GM23338 (cell line): ENCODE results near the gene ADAM15. TPM values are rescaled to one million over a fixed set of nuclear protein-coding genes. Genes with fewer than 3 reads are reported as not detected.

Source experiments
- ATAC-seq: fragments of 200-7000 bp; cut with Tn5 transposase; 3 replicates; pipeline ENCODE4 v1.9.1; 2020
- DNase-seq: peaks from one replicate; pipeline ENCODE4 v3.0.0-alpha.2; 2015; ENCODE audit warnings: low spot score
- H2AFZ ChIP-seq: fragments of 200-600 bp; sonication (generic); 2 replicates; pipeline ENCODE4 v1.8.0; 2016; ENCODE audit warnings: antibody characterized with exemption, mild to moderate bottlenecking, moderate library complexity
- H3F3A ChIP-seq: fragments of 200-600 bp; sonication (generic); replicated peaks from 2 replicates; pipeline ENCODE4 v1.8.0; 2017; ENCODE audit warnings: antibody characterized with exemption, mixed run types, low read depth
- H3K27ac ChIP-seq: fragments of 200-600 bp; sonication (generic); 2 replicates; pipeline ENCODE4 v1.6.1; 2016; ENCODE audit warnings: low read depth
- H3K27me3 ChIP-seq: fragments of 200-600 bp; sonication (generic); 2 replicates; pipeline ENCODE4 v1.8.0; 2016; ENCODE audit warnings: mild to moderate bottlenecking, mixed run types, moderate library complexity; ENCODE audit not compliant: insufficient read depth
- H3K36me3 ChIP-seq: fragments of 200-600 bp; sonication (generic); 2 replicates; pipeline ENCODE4 v1.8.0; 2016; ENCODE audit warnings: mild to moderate bottlenecking; ENCODE audit not compliant: insufficient read depth
- H3K4me1 ChIP-seq: fragments of 200-600 bp; sonication (generic); 2 replicates; pipeline ENCODE4 v1.8.0; 2016; ENCODE audit warnings: mild to moderate bottlenecking, moderate library complexity; ENCODE audit not compliant: insufficient read depth
- H3K4me2 ChIP-seq: fragments of 200-600 bp; sonication (generic); 2 replicates; pipeline ENCODE4 v1.7.1; 2017; ENCODE audit warnings: mixed run types
- H3K4me3 ChIP-seq: fragments of 200-600 bp; sonication (generic); 2 replicates; pipeline ENCODE4 v1.6.1; 2016; ENCODE audit warnings: mixed run types
- H3K79me2 ChIP-seq: fragments of 200-600 bp; sonication (generic); replicated peaks from 2 replicates; pipeline ENCODE4 v1.8.0; 2017; ENCODE audit warnings: mild to moderate bottlenecking; ENCODE audit not compliant: insufficient read depth
- H3K9me2 ChIP-seq: fragments of 200-600 bp; sonication (generic); 2 replicates; pipeline ENCODE4 v1.8.0; 2017; ENCODE audit not compliant: insufficient read depth
- H4K20me1 ChIP-seq: fragments of 200-600 bp; sonication (generic); replicated peaks from 2 replicates; pipeline ENCODE4 v1.8.0; 2017; ENCODE audit warnings: mild to moderate bottlenecking; ENCODE audit not compliant: insufficient read depth
- H3K27ac Mint-ChIP-seq: 2 replicates; pipeline ENCODE4 v1.8.0; 2020; ENCODE audit warnings: inconsistent platforms, mild to moderate bottlenecking, moderate library complexity, mixed read lengths
- H3K27me3 Mint-ChIP-seq: 3 replicates; pipeline ENCODE4 v1.8.0; 2022; ENCODE audit warnings: low read depth, mild to moderate bottlenecking, moderate library complexity, mixed read lengths, inconsistent platforms; ENCODE audit not compliant: insufficient read depth, poor library complexity
- H3K36me3 Mint-ChIP-seq: 3 replicates; pipeline ENCODE4 v1.8.0; 2021; ENCODE audit warnings: low read depth, mild to moderate bottlenecking, inconsistent platforms, moderate library complexity, mixed read lengths
- H3K4me1 Mint-ChIP-seq: 3 replicates; pipeline ENCODE4 v1.8.0; 2020; ENCODE audit warnings: mild to moderate bottlenecking, inconsistent platforms, mixed read lengths
- H3K4me3 Mint-ChIP-seq: 3 replicates; pipeline ENCODE4 v1.8.0; 2021; ENCODE audit warnings: moderate library complexity, mild to moderate bottlenecking, inconsistent platforms, mixed read lengths
- H3K9me3 Mint-ChIP-seq: 3 replicates; pipeline ENCODE4 v1.8.0; 2020; ENCODE audit warnings: moderate library complexity, mild to moderate bottlenecking, inconsistent platforms, mixed read lengths
- CREB1 ChIP-seq: fragments of 250-450 bp; sonication (Bioruptor Pico); IDR thresholded peaks from 2 replicates; pipeline ENCODE4 v1.5.0; 2020; ENCODE audit warnings: low read depth, mild to moderate bottlenecking, moderate library complexity
- ETS1 ChIP-seq: IDR thresholded peaks from 2 replicates; pipeline ENCODE4 v1.6.1; 2016; ENCODE audit warnings: antibody characterized with exemption
- EZH2 ChIP-seq: fragments of 200-600 bp; sonication (generic); IDR thresholded peaks from one replicate; pipeline ENCODE4 v1.8.0; 2017; ENCODE audit warnings: antibody characterized with exemption, mild to moderate bottlenecking, low read depth; ENCODE audit not compliant: unreplicated experiment
- NANOG ChIP-seq: IDR thresholded peaks from 2 replicates; pipeline ENCODE4 v1.6.1; 2016; ENCODE audit warnings: antibody characterized with exemption, borderline replicate concordance
- STAT1 ChIP-seq: IDR thresholded peaks from one replicate; pipeline ENCODE4 v1.6.1; 2016; ENCODE audit warnings: antibody characterized with exemption; ENCODE audit not compliant: unreplicated experiment
- ZNF331 ChIP-seq: fragments of 250-450 bp; sonication (Bioruptor Pico); IDR thresholded peaks from 2 replicates; pipeline ENCODE4 v1.5.0; 2020; ENCODE audit warnings: low read depth, mild to moderate bottlenecking, moderate library complexity
- ZNF462 ChIP-seq: fragments of 250-450 bp; sonication (Bioruptor Pico); IDR thresholded peaks from 2 replicates; pipeline ENCODE4 v1.5.0; 2020; ENCODE audit warnings: mild to moderate bottlenecking, moderate library complexity
- polyA plus RNA-seq: library from polyadenylated mRNA; unstranded; fragments of >200 nt; fragmentation: Nextera tagmentation; extraction: Ambion mirVana; gene quantifications from 2 replicates; pipeline ENCODE4 v1.2.1, GENCODE V29; 2016
- total RNA-seq: library from RNA; depleted of rRNA; stranded (reverse); fragments of >200 nt; shearing (Covaris generic); gene quantifications from 2 replicates; pipeline ENCODE4 v1.2.3, GENCODE V29; 2014

Gene ADAM15
- total and polyA plus RNA-seq, 2 experiments from 2014 or later, result 24.2 to 31.1 TPM

- Histone ChIP-seq H3F3A (0 out of 2 replicates have a peak, but pooled peaks cover 3% of the 10 kb centered on the region), H3K9me2 (no peaks in the 10 kb centered on the region), H3K27ac (no peak overlapping the region), H3K4me2 (no peak overlapping the region), H3K4me3 (no peak overlapping the region), H3K79me2 (no peaks in the 10 kb centered on the region), H3K27me3 (no peaks in the 10 kb centered on the region), H4K20me1 (no peaks in the 10 kb centered on the region), H3K4me1 (no peaks in the 10 kb centered on the region; the same call in 1 of the 2 replicates), H2AFZ (no peak overlapping the region), H3K36me3 (no peaks in the 10 kb centered on the region)
- no peak for DNase-seq
- H3K36me3 Mint-ChIP-seq, result no peaks in the 10 kb centered on the region
- H3K4me1 Mint-ChIP-seq, result 0 out of 3 replicates have a peak, but pooled peaks cover 2% of the 10 kb centered on the region
- peaks cover 4% of the 10 kb centered on the region for H3K27me3 Mint-ChIP-seq
- no peak for TF ChIP-seq ZNF331
- no peak for TF ChIP-seq CREB1 (CRISPR knock-in tag)
- TF ChIP-seq ZNF462 (CRISPR knock-in tag), result no peak
- no peak for TF ChIP-seq NANOG
- no peak overlapping the region for H3K27ac Mint-ChIP-seq
- no peaks in the 10 kb centered on the region for H3K9me3 Mint-ChIP-seq
- ATAC-seq, result no peak
- no peak overlapping the region for H3K4me3 Mint-ChIP-seq
These were observed 59.3 kb downstream of the ADAM15 start for GRCh38 chr1:155110381-155110780.

GRCh38 chr1:155110826-155111225 is 59.7 kb downstream of the ADAM15 start:
- no peaks in the 10 kb centered on the region; the same call in 1 of the 2 replicates for H3K4me1 ChIP-seq
- no peak overlapping the region for H2AFZ ChIP-seq
- H3K36me3 ChIP-seq, result no peaks in the 10 kb centered on the region
- H3K27ac ChIP-seq, result no peak overlapping the region
- TF ChIP-seq NANOG (no peak), STAT1 (no peak), EZH2 (no peak), ETS1 (no peak)
- ATAC-seq (no peak), DNase-seq (no peak)
- H3K79me2 ChIP-seq, result no peaks in the 10 kb centered on the region
- 0 out of 2 replicates have a peak, but pooled peaks cover 3% of the 10 kb centered on the region for H3F3A ChIP-seq
- Mint-ChIP-seq H3K27ac (no peak overlapping the region), H3K4me1 (0 out of 3 replicates have a peak, but pooled peaks cover 2% of the 10 kb centered on the region), H3K27me3 (peaks cover 4% of the 10 kb centered on the region), H3K4me3 (no peak overlapping the region), H3K36me3 (no peaks in the 10 kb centered on the region), H3K9me3 (no peaks in the 10 kb centered on the region)
- no peaks in the 10 kb centered on the region for H3K27me3 ChIP-seq
- H3K4me2 ChIP-seq, result no peak overlapping the region
- no peaks in the 10 kb centered on the region for H3K9me2 ChIP-seq
- no peaks in the 10 kb centered on the region for H4K20me1 ChIP-seq
- no peak overlapping the region for H3K4me3 ChIP-seq
